GM18870 (cell line): Measurements from ENCODE around the gene NFKB1.

Experiments
- ATAC-seq: cut with Tn5 transposase; IDR thresholded peaks from one replicate; pipeline ENCODE4 v1.9.1; 2021; ENCODE audit warnings: moderate library complexity; ENCODE audit not compliant: unreplicated experiment

NFKB1 gene

DNA sequence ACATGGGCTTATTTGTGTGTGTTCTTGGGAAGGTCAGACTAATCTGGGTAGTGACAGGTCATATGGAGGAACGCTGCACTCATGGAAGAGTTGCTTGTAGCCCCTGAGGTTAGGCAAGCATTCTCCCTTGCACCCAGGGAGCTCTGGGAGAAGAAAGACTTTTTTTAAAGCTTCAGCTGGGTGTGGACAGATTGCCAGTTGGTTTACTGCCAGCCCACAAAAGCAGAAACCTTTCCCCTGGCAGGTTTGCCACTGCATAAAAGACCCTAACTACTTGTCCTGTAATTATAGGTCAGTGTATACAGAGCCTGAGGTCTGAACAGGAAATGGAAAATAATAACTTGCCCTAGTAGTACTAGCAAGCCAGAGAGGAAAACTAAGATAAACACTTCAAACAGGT is 7.4 kb upstream of the NFKB1 start:
- ATAC-seq: peak; percentile 55

DNA sequence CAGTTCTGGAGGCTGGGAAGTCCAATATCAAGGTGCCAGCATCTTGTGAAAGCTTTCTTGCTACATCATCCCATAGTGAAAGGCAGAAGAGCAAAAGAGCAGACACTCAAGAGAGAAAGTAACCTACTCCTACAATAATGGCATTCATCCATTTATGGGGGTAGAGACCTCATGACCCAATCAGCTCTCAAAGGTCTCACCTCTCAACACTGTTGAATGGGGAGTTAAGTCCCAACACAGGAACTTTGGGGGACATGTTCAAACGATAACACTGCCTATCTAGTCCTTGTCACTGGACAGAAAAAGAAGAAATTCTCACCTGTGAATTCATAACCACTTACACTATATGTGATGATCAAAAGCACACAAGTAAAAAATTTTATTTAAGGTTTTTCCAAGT is 6.6 kb upstream of the NFKB1 start:
- no peak for ATAC-seq

DNA sequence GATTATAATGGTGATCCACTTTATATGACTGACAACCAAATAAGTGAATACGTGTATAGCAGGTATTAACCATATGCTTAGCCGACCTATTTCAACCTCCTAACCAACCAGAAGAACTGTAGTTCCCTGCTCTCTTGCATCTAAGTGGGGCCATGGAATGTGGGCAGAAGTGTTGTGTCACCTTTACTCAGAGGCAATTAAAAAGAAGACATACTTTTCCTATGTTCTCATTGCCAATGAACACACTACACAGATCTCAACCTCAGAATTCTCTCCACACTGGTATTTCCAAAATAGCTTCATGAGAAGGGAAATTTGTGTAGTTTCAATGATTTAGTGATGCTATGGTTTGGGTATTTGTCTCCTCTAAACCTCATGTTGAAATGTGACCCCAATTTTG is 3.2 kb upstream of the NFKB1 start:
- no peak for ATAC-seq

- peak; percentile 17 for ATAC-seq
These were observed 835 bp upstream of the NFKB1 start for GRCh38 chr4:102500352-102500695.

- ATAC-seq: peak; percentile 10
These were observed 213 bp downstream of the NFKB1 start for GRCh38 chr4:102501447-102501696.

DNA sequence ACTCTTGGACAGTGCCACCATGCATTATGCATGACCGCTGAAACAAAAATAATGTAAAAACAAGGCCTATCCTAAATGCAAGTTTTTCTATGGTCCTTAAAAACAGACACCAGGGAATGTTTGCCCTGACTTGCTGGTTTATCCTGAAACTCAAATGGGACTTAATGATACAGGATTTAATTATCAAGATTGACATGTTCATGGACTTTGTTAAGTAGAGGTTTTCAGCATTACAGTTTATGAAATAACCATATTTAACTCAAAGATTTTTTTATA is 1.3 kb downstream of the NFKB1 start:
- no peak for ATAC-seq

DNA sequence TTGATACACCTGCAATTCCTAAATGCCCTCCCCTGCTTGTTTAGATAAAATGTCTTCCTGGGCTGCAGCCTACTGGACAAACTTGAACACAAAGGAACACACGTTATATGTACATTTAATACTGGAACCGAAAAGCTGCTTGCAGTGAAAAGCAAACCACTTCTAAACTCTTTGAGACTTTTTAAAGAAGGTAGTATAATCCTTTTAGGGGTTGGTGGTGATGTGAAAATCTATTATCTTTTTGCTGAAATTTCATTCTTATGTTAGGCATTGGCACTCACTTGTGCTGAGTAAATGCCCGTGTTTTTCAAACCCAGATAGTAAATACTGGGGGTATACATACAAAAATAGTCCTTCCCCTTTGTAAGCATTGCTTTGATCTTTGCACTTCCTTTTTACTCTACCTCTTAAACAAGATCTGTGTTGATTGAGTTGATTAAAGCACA is 2.2 kb downstream of the NFKB1 start:
- no peak for ATAC-seq

GRCh38 chr4:102503831-102504786 is 3.0 kb downstream of the NFKB1 start:
- no peak for ATAC-seq

GRCh38 chr4:102504941-102505340 is 3.8 kb downstream of the NFKB1 start:
- no peak for ATAC-seq

GRCh38 chr4:102505708-102506107 is 4.5 kb downstream of the NFKB1 start:
- ATAC-seq: no peak

- no peak for ATAC-seq
These were observed 5.4 kb downstream of the NFKB1 start for GRCh38 chr4:102506523-102506922.

DNA sequence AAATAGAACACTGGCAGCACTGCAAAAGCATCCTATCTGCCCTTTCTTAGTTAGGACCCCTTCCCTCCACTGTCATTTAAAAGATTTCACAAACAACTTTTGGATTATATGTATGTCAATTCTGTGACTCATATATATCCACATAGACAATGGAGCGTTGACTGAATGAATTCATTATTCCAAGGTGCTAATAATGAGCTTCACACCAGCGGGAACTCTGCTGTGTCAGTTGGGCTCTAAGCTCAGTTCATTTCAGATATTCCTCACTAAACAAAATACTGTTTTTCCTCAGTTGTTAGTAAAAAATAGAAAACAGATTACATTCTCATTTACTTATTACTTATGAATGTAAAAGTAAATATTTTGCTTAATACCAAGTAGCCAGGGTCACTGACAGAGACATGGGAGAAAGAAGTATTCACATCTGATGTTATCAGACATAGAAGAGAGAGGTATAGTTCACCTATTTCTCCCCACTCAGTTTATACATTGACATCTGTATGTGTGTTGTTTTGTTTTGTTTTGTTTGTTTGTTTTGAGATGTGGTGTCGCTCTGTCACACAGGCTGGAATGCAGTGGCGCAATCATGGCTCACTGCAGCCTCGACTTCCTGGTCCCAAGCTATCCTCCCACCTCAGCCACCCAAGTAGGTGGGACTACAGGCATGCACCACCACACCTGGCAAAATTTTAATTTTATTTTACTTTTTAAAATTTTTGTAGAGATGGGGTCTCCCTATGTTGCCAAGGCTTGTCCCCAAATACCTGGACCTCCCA is 10.9 kb downstream of the NFKB1 start:
- no peak for ATAC-seq

- no peak for ATAC-seq
These were observed 13.3 kb downstream of the NFKB1 start for GRCh38 chr4:102514298-102514964.

DNA sequence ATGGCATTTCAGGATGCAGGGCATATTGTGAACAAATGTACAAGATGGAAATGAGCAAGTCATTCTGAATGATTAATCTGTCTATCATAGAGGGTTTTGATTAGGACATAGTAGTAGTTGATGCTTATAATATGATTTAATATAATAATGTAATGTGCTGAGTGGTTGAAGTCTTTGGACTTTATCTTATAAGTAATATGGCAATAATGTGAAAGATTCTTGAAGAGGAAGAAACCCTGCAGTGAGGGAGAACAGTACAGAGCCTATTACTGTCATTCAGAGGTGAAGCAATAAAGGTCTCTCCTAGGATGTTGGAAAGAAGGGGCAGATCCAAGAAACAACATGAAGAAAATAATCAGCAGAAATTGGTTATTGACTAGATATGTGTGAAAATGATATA is 16.6 kb downstream of the NFKB1 start:
- no peak for ATAC-seq

DNA sequence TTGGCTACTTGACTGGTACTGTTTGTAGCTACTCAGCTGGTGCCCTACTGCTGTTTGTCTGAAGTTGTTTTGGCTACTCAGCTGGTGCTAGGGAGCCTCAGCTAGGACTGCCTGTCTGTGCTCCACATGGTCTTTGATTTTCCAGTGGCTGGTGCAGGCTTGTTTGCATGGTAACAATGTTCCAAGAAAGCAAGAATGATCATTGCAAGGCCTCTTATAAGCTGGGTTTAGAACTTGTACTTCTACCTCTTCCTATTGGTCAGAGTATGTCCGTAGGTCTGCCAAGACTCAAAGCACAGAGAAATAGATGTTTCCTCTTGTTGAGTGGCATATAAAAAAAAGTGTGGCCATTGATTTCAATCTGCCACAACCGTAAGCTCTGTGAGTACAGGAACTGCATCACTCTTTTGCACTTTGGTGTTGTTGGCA is 17.6 kb downstream of the NFKB1 start:
- ATAC-seq: no peak

DNA sequence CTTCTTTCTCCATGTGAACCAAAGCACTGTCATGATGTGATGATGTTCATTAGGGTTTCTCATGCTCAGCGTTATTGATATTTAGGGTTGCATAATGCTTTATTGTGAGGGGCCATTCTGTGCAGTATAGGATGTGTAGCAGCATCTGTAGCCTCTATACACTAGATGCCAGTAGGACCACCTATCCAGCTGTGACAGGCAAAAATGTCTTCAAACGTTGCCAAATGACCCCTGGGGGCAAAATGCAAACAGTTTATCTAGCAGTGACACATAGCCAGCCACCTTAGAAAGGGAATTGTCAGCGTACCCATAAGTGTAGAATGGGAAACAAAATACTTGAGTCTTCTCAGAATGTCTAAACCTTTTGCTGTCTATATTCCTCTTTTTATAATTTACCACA is 18.8 kb downstream of the NFKB1 start:
- ATAC-seq: no peak

DNA sequence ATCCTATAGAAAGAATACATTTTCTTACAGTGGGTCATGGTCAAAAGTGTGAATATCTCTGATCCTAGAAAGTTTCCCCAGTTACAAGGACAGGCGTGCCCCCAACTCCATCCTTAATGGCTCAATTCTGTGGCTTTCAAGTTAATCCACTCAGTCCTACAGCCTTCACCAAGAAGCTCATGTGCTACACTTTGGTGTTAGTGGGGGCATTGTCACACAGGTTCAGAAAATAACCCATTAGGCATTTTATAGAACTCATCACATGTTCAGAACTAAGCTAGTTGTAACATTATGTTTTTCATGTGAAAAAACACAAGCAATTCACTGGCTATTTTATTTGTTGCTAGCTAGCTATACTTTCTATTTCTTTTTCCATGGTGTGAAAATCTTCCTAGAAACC is 20.4 kb downstream of the NFKB1 start:
- ATAC-seq: no peak

DNA sequence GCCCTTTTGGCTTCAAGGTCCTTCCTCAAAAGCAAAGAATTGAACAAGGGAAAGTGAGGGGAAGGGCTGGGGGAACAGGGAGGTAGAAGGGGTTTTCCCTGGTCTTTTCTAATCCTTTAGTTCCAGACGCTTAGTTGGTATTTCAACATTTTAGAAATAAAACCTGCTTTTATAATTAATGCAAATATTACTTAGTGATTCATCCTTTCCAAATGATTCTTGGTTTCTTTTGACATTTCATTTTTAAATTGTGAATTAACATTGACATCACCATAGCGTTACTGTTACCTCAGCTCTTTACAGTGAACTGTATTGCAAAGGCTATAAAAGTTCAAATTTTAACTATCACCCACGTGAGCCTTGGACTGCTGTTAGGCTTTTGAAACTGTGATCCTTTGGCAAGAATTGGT is 20.9 kb downstream of the NFKB1 start:
- ATAC-seq: no peak

GRCh38 chr4:102524691-102525090 is 23.5 kb downstream of the NFKB1 start:
- no peak for ATAC-seq

DNA sequence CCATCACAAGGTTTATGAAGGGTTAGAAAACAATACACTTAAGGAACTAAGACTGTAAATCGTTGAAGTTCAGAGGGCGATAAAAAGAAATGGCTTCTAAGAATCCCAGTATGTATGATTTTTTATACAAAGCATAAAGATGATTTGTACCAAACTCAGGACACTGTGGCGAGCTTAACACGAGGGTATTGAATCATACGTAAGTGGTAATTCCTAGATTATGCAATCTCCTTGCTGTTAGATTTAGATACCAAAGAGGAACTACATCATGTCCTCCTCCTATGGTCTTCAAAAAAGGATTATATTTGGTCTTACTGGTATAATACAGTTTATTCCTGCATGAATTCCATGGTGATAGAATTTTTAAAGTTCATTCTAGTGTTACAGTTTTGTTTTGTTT is 23.9 kb downstream of the NFKB1 start:
- ATAC-seq: no peak

DNA sequence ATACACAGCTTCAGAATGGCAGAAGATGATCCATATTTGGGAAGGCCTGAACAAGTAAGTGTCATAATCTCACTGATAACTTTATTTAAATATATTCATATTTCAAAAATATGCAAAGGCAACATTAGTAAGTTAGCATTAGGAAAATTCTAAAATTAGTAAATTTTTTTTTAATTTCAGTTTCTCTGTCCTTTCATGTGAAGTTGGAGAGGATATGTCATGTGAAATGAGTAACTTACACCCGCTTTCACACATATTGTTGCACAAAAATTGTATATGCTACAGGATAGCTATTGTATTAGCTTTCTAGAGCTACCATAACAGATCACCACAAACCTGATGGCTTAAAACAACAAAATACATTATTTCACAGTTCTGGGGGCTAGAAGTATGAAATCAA is 24.3 kb downstream of the NFKB1 start:
- no peak for ATAC-seq

DNA sequence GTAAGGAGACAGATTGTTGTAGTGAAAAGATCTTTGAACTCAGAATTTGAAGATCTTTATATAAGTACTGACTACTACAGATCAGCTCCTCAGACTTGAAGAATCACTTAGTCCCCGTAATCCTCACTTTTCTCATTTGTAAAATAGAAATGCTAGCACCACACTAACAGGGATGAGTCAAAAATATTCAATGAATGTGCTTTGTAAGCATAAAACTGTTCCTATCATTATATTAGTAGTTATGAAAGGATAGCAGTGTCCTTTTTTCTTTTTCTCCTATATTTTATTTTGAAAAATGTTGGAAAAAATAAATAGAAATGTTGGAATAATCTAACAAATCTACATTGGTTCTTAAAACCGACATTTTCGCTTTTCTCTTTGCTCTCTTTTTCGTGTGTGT is 25.4 kb downstream of the NFKB1 start:
- no peak for ATAC-seq
